Stimulated activated CD8-positive, alpha-beta memory T cell treated with anti-CD3 and anti-CD28 coated beads, Interleukin-4, amount 100 ng/mL, for 48 hours (primary cell): ENCODE data around the gene ARHGAP24.
"Not testable (repeated sequence)": the region's sequence is repeated elsewhere in the genome, so short reads cannot be mapped to it uniquely, and the experiment has no call there.

Source experiments
- DNase-seq: peaks from one replicate; pipeline ENCODE4 v3.0.0-alpha.2; 2020

Gene ARHGAP24

DNA sequence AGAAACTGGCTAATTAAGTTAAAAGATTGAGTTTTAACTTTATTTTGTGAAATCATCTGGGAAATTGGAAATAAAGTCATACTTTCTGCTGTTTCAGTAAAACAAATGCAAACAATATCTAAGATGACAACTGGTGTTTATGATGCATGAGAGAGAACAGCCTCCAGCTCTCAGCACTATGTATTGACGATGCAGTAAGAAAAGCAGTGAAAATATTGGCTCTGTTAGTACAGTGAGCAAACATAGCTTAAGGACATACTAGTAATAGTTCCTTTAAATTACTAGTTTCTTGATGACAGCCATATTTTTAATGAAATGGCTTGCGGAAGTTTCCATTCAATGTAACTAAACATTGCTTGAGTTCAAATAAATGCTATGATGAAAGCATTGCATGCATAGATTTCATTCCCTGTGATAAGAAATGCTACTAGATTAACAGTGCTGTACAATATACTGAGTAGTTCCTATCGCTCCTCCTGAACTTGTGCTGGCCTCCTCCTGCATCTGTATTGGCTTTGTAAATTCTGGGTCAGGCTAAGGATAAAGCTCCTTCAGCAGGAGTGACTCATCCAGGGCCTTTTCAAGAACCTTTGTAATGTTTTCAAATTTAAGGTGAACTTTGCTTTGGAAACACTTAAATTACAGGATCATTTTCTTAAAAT lies 11.6 kb downstream of the ARHGAP24 start:
- DNase-seq: no peak

DNA sequence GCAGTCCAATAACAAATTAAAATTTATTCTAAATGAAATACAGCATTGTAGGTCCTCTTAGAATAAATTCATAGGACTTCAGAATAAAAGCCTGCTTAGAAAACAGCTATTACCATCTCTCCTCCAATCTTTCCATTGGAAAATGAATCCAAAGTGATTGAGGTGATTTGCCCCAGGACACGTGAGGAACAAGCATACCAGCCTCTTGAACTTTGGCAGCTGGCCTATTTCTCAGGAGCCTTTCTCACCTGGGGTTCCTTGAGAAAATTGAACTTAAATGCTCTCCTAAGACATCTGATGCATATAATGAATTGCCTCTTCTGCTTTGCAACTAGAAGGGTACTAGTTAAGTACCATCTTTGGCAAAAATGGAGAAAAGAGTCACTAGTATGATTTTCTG lies 13.5 kb downstream of the ARHGAP24 start:
- DNase-seq: no peak

DNA sequence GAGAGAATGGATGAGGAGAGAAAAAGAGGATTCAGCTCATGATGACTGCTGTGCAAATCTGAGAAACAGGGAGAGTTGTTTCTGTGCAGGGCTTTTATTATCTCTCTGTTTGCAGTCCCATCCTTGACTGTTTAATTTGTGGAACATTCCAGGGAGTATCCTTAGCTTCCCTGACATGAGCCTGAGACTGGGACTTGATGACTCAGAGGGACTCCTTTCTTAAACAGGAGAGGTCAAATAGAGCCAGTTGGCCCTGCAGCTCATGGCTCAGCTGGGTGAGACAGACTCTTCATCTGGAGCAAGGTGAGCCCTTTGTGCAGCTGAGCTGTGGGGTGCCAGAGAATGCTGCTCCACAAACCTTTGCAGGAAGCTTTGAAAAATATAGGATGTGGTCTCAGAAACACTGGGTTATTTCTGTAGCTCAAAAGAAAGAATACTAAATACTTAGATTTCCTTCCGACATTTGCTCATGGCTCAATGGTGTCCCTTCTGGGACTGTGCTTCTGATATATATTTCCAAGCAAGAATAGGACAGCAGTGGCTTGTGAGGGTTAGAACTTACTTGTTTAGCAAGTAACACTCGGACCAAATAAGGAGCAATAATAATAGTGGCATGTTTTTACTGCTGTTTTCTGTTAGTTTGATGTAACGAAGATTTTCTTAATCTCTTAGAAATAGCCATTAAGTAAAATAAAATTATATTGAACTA lies 14.5 kb downstream of the ARHGAP24 start:
- DNase-seq: no peak

DNA sequence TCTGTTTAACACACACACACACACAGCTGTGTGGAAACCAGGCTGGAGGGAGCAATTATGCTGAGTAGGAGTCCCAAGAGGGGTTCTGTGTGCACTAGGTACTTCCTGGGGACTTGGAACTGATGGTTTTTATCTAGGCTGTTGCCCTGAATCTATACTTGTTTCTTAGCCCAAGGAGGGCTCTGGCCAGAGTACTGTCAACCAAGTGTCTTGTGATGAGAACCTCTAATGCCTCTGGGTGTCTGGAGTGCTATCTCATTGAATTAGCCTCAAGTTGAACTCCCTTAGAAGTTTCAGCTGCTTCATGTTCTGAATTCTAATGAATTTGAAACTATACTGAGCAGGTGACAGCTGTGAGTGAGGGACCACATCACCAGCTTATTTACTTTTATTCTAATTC lies 16.6 kb downstream of the ARHGAP24 start:
- DNase-seq: no peak

DNA sequence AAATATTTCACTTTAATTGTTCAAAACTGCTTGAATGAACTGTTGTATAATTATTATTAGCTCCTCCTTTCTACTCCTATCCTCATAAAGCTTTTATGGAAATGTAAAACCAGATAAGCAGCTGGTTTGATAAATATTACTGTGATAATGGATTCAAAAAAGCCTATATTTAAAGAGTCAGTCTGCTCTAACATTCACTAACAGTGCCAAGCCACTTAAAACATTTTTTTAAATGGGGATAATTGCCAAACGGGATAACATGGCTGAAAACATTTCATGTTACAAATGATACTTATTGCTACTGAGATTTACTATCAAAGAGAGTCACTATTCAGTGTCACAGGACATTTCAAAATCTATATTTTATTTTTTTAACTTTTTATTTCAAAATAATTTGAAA lies 17.4 kb downstream of the ARHGAP24 start:
- no peak for DNase-seq

DNA sequence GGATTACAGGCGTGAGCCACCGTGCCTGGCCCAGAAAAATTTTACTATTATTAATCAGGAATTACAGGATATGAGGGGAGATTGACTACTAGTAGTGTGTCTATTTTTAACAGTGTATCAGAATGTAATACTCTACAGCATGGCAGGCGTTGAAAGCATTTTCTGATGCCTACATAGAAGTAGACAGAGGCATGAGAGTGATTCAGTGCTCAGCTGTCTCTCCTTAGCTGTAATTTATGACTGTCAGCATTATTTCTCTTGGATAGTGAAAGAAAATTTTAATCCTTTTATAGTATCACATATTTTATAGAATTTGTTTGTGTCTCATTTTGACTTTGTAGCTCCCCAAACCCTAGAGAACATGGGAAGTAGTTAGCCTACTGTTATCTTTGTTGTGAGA lies 20.7 kb downstream of the ARHGAP24 start:
- DNase-seq: no peak

DNA sequence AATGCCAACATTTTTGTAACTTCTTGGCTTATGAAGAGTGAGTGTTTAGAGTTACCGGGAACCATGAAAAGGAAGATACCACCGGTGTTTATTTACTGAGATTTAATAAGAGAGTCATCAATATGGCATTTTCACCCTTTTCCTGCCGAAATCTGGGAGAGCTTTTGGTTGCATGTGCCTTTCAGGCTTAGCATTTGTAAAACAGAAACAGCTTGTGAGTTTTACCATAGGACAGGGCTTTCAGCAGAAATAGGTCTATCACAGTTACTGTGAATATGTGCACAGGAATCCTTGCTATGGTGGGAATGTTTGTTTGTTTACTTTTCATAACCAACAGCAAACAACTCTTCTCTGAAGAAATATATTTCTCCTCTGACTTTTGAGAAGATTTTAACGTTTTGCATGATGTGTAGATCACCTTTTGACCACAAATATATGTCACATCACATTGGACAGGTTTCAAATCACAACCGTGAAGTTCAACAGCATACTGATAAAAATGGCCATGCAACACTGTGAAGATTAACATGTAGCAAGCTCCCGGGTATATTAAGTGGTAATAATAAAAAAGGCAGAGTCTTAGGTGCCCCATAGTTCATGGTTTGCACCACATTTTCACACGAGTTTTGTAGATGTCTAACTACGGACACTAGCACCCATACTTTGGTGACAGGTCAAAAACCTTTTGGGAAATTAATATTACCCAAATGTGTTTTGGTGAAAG lies 21.3 kb downstream of the ARHGAP24 start:
- DNase-seq: no peak

DNA sequence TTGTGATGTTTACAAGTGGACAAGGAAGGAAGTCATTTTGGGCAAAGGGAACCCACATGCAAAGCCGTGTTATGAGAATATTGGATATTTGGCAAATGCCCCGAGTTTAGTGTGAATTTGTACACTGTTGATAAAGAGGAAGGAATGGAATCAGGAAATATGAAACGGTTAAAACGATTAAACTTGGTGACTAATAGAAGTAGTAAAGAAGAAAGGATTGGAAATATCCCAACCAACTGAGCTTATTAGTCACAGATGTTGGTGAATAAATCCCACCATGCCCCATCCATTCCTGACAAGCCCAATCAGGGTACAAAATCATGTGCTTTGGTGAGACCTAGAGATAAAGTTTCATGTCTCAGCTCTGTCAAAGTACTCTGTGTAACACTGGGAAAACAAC lies 22.0 kb downstream of the ARHGAP24 start:
- DNase-seq: no peak

DNA sequence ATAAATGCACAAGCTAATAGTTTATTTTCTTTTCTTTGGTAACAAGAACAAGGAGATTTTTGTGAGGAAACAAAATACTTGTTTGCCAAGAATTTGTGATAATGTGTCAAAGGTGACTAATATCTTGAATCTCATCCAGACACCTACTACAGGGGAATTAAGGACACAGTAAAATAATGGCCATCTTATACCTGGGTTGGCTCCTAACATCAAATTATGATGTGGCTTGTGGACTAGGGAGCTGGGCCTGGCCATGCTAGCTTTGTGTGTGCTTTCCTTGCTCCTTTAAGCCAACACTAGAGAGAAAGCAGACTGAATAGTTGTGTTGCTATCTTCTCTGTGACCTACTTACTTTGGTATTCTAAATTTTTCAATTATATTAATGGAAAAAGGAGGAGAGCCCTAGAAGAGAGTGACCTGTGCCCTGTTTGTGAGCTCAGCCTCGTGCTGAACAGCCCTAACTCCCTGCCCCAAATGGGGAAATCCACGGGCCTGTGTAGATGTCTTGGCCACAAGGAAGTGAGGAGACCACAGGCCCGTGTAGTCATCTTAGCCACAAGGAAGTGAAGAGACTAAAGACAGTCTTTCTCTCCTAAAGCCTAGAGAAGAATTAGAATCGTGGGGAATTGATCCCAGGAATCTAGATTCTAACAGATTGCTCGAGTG lies 23.3 kb downstream of the ARHGAP24 start:
- no peak for DNase-seq

DNA sequence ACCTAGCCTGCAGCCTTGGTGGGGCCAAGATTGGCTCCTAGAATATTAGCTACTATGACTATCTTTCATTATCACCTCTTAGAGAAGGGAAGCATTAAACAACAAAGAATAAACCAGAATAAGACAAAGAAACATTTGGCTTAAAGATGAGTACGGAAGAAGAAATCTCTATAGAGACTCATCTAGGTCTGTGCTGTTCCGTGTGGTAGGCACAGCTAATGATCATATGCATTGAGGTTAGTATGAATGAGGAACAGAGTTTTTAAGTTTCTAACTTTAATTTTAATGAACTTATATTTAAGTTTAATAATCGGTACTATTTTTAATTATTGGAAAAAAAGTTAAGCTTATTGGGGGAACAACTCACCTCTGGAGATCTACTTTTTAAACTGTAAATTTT lies 24.6 kb downstream of the ARHGAP24 start:
- no peak for DNase-seq

DNA sequence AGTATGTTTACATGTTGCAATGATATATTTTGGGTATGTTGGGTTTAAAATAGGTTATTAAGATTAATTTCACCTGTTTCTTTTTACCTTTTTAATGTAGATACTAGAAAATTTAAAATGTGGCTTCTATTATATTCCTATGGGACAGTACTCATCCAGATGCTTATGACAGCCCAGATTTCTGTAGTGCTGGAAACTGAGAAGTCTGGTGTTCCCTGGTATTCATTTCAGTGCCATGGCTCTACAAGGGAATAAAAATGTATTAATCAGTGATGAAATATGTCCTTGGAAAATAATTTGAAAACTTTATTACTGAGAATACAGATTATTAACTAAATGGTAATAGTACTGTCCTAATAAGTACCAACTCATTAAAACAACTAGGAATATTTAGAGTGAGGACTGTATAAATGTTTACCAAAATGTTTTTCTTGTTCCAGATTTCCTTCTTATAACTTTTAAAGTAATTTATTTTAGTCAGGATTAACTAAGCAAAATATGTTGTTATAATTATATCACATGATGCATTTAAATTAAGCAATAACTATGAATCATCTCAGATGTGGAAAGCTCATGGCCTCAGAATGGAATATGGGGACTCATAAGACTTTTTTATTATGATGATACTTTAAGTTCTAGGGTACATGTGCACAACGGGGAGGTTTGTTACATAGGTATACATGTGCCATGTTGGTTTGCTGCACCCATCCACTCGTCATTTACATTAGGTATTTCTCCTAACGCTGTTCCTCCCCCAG lies 25.3 kb downstream of the ARHGAP24 start:
- DNase-seq: no peak

DNA sequence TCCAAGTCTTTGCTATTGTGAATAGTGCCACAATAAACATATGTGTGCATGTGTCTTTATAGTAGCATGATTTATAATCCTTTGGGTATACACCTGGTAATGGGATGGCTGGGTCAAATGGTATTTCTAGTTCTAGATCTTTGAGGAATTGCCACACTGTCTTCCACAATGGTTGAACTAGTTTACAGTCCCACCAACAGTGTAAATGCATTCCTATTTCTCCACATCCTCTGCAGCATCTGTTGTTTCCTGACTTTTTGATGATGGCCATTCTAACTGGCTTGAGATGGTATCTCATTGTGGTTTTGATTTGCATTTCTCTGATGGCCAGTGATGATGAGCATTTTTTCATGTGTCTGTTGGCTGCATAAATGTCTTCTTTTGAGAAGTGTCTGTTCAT lies 26.2 kb downstream of the ARHGAP24 start:
- DNase-seq: not testable (repeated sequence)

DNA sequence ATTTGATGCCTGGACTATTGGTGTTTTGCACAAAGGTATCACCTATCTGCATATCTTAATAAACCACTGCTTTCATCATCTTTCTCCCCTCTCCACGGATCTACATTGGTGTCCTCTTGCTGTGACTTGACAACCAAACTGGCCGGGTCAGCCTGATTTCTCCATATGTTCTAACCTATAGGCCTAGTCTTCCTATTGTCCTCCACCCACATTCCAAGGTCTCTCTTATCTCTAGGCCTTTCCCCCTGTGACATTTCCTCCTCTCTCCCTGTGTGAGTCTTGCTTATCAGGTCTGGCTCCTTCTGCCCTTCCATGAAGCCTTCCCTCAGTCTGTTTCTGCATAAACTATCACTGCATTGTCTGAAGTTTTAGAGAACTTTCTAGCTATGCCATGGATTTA lies 33.7 kb downstream of the ARHGAP24 start:
- no peak for DNase-seq

DNA sequence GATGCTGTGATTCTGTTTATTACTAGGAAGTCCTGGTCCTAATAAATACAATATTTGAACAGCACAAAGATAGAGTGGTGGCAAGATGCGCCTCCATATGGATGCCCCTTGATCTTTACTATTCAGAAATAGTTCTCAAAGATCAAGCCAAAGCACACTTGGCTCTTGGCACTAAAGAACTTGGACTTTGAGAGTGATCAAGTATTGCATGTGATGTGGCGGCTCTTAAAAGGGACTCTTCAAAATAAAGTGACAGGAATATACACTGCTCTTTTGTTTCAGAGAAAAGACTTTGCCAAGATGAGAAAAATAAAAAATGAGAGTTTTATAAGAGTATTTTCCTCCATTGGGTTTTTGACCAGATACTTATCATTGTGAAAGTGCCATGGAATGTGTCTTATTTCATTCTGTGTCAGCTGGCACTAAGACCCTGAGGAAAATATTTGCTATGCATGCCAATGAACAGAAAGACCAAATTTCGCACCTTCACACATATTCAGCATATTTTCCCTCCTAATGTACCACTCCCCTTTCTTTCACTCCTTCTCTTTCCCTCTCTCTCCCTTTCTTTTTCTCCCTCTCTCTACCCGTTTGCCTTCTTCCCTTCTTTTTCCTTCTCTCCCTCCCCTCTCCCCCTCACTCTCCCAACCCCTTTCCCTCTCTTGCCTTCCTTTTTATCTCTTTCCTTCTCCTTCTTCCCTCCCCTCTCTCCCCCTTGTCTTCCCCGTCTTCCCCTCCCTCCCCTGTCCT lies 35.1 kb downstream of the ARHGAP24 start:
- DNase-seq: no peak

DNA sequence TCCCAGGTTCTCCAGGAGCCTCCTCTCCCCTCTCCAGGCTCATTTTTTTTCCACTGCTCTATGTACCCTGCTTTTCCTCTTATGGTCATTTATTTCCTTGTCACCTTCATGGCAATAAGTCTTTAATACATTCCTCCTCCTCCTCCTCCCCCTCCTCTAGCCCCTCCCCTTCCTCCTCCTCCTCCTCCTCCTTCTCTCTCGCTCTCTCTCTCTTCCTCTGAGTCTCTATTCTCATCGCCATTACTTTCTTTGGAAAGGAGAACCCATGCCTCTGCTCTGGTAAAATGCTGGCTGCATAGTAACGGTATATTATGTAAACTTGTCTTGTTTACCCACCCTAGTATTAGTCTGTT lies 35.7 kb downstream of the ARHGAP24 start:
- no peak for DNase-seq

DNA sequence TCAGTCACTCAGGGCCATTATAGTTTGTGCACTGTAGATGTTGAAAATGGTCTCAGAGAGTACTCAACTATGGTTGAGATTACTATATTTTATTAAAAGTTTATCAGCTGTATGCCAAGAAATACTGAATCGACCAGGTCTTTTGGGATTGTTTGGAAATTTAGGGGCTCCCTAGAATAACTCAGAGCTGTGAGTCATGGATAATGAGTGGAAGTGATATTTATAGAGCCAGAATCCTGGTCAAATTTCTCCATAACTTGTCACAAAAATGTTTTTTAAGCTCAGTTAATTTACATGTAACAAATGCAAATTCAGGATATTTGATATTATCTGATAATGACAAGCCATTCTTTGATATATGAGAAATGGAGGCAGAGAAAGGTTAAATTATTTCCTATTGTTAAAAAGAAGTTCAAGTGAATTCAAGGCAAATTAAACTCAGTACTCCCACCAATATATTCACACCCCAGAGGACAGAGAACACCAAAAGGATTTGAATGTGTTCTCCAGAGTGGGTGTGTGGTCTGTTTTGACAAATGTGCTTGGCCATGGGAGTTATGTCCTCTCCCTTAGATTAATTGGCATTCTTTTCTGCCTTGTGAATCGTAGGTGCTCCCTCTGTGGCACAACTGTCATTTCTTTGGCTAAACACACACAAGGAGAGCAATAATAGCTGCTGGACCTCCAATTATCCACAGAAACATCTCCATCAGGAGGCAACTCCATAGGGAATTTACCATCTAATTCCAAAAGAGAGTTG lies 37.7 kb downstream of the ARHGAP24 start:
- DNase-seq: no peak

DNA sequence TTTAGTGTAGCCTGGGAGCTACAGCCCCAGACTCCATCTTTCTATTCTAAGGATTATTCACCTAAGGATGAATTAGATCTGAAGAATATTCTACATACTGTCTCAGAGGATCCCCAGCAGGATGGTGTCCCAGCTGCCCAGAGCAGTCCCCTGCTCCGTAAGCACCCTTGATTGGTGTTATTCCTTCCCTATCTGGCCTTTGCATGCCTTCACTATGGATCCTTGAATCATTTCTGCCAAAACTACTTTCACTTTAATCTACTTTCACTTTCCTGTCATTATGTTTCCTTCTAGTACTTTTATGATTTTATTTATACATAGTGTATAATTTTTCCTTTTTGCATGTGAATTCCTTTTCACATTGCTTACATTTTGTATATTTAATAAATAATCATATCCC lies 39.2 kb downstream of the ARHGAP24 start:
- DNase-seq: no peak

DNA sequence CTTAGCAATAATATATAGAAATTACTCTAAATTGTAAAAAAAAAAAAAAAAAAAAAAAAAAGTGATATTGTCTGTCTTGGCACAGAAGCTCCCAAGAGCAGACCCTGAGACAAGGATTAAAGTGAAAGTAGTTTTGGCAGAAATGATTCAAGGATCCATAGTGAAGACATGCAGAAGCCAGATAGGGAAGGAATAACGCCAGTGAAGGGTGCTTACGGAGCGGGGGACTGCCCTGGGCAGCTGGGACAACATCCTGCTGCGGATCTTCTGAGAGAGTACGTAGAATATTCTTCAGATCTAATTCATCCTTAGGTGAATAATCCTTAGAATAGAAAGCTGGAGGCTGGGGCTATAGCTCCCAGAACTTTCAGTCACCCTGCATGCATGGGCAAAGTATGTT lies 39.8 kb downstream of the ARHGAP24 start:
- DNase-seq: no peak

DNA sequence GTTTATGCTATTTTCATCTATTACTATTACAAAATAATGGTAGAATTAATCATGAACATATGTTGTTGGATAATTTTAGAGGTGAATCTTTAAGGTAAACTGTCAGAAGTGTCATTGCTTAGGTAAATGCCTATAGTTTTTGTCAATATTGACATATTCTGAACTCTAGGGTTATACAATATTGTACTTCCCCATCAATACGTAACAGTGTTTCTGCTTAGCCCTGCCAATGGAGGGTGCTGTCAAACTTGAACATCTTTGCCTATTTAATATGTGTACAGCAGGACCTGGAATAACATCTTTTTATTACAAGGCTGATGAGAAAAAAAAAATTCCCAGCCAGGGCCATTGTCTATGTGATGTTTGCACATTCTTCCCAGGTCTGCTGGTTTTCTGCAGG lies 40.8 kb downstream of the ARHGAP24 start:
- DNase-seq: no peak

DNA sequence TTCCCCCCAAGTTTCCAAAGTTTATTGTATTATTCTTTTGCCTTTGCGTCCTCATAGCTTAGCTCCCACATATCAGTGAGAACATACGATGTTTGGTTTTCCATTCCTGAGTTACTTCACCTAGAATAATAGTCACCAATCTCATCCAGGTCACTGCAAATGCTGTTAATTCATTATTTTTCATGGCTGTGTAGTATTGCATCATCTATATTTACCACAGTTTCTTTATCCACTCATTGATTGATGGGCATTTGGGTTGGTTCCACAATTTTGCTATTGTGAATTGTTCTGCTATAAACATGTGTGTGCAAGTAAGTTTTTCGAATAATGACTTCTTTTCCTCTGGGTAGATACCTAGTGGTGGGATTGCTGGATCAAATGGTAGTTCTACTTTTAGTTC lies 43.6 kb downstream of the ARHGAP24 start:
- not testable (repeated sequence) for DNase-seq
